Ovary (tissue), 9 donors: ENCODE measurements around the gene DUSP16. TPM values are rescaled to one million over a fixed set of nuclear protein-coding genes. Genes with fewer than 3 reads are reported as not detected.
"Not testable (repeated sequence)": the region's sequence is repeated elsewhere in the genome, so short reads cannot be mapped to it uniquely, and the experiment has no call there.

Experiments used
- DNase-seq, 5 donors: peaks; one replicate each; pipeline ENCODE4 v3.0.0-alpha.2; 2019 to 2020
- H3K27ac ChIP-seq, 2 donors: fragments of 200-600 bp; one replicate each; pipeline versions ENCODE4 v1.5.1 to v1.8.0; 2019 to 2022
- H3K27me3 ChIP-seq: fragments of 200-600 bp; one replicate; pipeline ENCODE4 v1.8.0; 2022
- H3K36me3 ChIP-seq: fragments of 200-600 bp; sonication (generic); one replicate; pipeline ENCODE4 v1.5.1; 2019
- H3K4me1 ChIP-seq: one replicate; pipeline ENCODE4 v1.8.1; 2013; ENCODE audit warnings: mild to moderate bottlenecking, moderate library complexity; ENCODE audit not compliant: insufficient read depth
- H3K4me3 ChIP-seq: fragments of 200-600 bp; sonication (generic); one replicate; pipeline ENCODE4 v1.5.1; 2017
- H3K9me3 ChIP-seq, 2 donors: fragments of 200-600 bp in 1 of 2; sonication (generic) in 1 of 2; one replicate each; pipeline versions ENCODE4 v1.5.1 to v1.8.1; 2013 to 2019; ENCODE audit warnings: mild to moderate bottlenecking in 1 of 2, moderate library complexity in 1 of 2
- EP300 ChIP-seq: sonication (generic); formaldehyde crosslinking; IDR thresholded peaks from one replicate; pipeline ENCODE4 v1.6.1; 2017; ENCODE audit warnings: antibody characterized with exemption
- POLR2A ChIP-seq: fragments of 450-650 bp; IDR thresholded peaks from one replicate; pipeline ENCODE4 v1.6.1; 2017; ENCODE audit warnings: antibody characterized with exemption, mild to moderate bottlenecking, moderate library complexity
- WGBS, 3 donors: extraction: QIAGEN DNeasy Blood & Tissue Kit in 1 of 3; methylation state at CpG; one replicate each; pipeline versions ENCODE4 v1.1.5 to v1.1.7; 2013 to 2017; 5-methylcytosine and 5-hydroxymethylcytosine counted together
- intact Hi-C, 4 donors: fragments of 100-400 bp; cut with DNase I; formaldehyde crosslinking; loops; one replicate each; pipeline versions ENCODE4 v1.11.0 to v1.15.1; 2022 to 2023
- polyA plus RNA-seq, 2 donors: library from polyadenylated mRNA; stranded (reverse); fragments of 200-250 nt in 1 of 2; fragments of 350-450 nt in 1 of 2; fragmentation: Illumina TruSeq in 1 of 2; extraction: RNeasy Lipid Tissue Mini Kit (QIAGEN cat#74804) in 1 of 2; gene quantifications; one replicate each; pipeline ENCODE4 v1.2.3, GENCODE V29; 2013 to 2014
- total RNA-seq, 7 donors: library from RNA; depleted of rRNA in 2 of 7; stranded (reverse); fragments of >200 nt in 2 of 7; fragmentation: NEBNext Ultra II Directional in 3 of 7; extraction: Animal tissue kit (Norgen Biotek cat#: 25700) in 3 of 7; gene quantifications; one replicate each; pipeline versions ENCODE4 v1.1.0 to v1.2.4, GENCODE V29; 2016 to 2023
- TF ChIP-seq, protein P1 (sequence below), 3 donors: fragments of 450-650 bp in 2 of 3; fragments of 200-600 bp in 1 of 3; IDR thresholded peaks; one replicate each; pipeline versions ENCODE4 v1.5.1 to v1.8.0; 2016 to 2022; ENCODE audit warnings: antibody characterized with exemption in 3 of 3, mild to moderate bottlenecking in 1 of 3
- donor health status: DM: no; HTN: no; CAD: no; lungs with moderate emphysema.
- donor health status: DM: no; HTN: no; CAD: no.
- donor health status: Bipolar disorder and iron deficiency.
- donor health status: DM: yes; HTN: yes; CAD: no.
- donor health status: DM: no; HTN: no; CAD: no.
- donor health status: DM: yes; HTN: yes; CAD: no.

Gene DUSP16
- total and polyA plus RNA-seq, 9 donors = 12.5 to 54.0 (median 27.3) TPM

DNA sequence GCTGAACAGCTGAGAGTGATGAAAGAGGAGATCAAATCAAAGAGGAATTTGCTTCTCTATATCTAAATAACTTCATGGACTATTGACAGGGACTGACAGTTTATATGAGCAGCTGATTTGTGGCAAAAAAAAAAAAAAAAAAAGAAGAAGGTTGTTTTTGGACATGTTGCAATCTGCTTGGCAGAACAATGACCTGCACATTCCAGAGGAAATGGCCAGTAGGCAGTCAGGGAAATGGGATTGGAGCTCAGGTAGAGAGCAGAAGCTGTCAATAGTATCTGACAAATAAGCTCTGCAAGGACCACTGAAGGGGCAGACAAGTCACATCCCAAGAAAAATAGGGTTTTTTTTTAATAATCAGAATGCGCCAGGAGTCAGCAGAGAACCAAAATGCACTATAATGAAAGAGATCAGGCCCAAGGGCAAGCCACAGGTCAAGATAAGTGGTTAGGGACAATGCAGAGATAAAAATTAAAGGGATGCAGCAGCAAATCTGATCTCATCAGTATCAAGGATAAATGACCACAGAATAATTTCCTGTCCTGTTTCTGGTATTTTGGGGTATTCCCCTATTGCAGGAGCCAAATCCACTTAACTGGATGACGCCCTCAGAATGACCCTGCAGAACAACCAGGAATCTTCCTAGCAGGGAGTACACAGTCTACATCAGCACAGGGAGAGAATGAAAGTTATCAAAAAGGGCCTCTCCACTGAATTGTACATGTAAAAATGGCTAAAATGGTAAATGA is 22.6 kb upstream of the DUSP16 start:
- Histone ChIP-seq H3K36me3 (no peaks in the 10 kb centered on the region), H3K4me1 (no peaks in the 10 kb centered on the region), H3K9me3 (no peaks in the 10 kb centered on the region), H3K27ac (no peak overlapping the region), H3K4me3 (no peak overlapping the region), H3K27me3 (no peaks in the 10 kb centered on the region)
- intact Hi-C loops = no loop called here
- no peak for DNase-seq
- 81 to 92% (median 86%) methylated on average over 2 of the region's 2 CpGs for WGBS, 3 donors
- TF ChIP-seq EP300 = no peak
- TF ChIP-seq, protein P1, sequence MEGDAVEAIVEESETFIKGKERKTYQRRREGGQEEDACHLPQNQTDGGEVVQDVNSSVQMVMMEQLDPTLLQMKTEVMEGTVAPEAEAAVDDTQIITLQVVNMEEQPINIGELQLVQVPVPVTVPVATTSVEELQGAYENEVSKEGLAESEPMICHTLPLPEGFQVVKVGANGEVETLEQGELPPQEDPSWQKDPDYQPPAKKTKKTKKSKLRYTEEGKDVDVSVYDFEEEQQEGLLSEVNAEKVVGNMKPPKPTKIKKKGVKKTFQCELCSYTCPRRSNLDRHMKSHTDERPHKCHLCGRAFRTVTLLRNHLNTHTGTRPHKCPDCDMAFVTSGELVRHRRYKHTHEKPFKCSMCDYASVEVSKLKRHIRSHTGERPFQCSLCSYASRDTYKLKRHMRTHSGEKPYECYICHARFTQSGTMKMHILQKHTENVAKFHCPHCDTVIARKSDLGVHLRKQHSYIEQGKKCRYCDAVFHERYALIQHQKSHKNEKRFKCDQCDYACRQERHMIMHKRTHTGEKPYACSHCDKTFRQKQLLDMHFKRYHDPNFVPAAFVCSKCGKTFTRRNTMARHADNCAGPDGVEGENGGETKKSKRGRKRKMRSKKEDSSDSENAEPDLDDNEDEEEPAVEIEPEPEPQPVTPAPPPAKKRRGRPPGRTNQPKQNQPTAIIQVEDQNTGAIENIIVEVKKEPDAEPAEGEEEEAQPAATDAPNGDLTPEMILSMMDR (IDR thresholded peaks at IDR 0.05) = no peak
- no peak for TF ChIP-seq POLR2A

DNA sequence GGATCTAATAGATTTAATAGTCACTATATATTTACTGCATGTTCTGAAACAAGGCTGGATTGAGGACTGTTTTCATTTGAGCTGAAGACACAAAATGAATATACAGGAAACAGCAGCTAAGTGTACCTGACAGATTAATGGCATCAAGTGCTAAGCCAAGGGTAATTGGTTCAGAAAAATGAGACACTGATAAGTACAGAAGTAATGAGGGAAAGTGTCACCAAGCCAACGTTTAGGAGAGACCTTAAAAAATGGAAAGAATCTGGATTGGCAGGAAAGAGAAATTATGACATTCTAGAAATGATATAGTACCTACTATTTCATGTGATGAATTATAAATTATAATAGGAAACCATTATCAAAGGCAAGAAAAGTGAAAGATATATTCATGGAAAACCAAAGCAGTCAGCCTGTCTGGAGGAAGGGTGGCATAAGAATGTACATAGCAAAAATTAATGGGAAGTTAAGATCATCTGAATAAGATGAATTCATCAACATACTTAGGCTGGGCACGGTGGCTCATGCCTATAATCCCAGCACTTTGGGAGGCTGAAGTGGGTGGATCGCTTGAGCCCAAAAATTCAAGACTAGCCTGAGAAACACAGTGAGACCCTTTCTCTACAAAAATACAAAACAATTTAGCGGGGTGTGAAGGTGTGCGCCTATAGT is 21.0 kb upstream of the DUSP16 start:
- no peaks in the 10 kb centered on the region for H3K4me1 ChIP-seq
- TF ChIP-seq, protein P1 (IDR thresholded peaks at IDR 0.05) = no peak
- no peak for TF ChIP-seq EP300
- TF ChIP-seq POLR2A = no peak

DNA sequence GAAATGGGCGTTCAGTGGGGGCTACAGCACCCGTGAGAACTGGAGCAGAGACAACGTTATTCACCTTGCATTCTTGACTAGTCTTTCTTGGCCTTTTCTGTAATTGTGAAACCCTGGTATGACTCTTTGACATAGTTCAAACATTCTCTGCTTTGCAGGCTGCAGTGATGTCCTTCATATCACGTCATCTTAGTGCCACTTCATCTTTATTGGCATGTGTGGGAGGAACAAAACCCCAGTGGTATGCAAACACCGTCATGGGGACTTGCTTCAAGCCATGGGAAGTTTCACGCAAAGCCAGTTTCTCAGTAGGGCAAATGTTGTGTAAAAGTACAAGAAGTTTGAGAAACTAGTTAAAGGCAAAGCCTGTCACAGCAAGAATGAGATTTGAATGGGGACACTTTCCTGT is 20.2 kb upstream of the DUSP16 start:
- 55 to 70% (median 68%) methylated on average over 6 of the region's 6 CpGs for WGBS, 3 donors
- no peak overlapping the region for H3K27ac ChIP-seq
- no peak for DNase-seq

More for the DNA sequence above, 21.0 kb upstream of the DUSP16 start:
- Histone ChIP-seq H3K27me3 (no peaks in the 10 kb centered on the region), H3K27ac (no peak overlapping the region), H3K4me3 (no peak overlapping the region), H3K36me3 (no peaks in the 10 kb centered on the region), H3K9me3 (no peaks in the 10 kb centered on the region)
- no peak for DNase-seq
- 66 to 69% (median 68%) methylated on average over 5 of the region's 5 CpGs for WGBS, 3 donors
- intact Hi-C loops = no loop called here

DNA sequence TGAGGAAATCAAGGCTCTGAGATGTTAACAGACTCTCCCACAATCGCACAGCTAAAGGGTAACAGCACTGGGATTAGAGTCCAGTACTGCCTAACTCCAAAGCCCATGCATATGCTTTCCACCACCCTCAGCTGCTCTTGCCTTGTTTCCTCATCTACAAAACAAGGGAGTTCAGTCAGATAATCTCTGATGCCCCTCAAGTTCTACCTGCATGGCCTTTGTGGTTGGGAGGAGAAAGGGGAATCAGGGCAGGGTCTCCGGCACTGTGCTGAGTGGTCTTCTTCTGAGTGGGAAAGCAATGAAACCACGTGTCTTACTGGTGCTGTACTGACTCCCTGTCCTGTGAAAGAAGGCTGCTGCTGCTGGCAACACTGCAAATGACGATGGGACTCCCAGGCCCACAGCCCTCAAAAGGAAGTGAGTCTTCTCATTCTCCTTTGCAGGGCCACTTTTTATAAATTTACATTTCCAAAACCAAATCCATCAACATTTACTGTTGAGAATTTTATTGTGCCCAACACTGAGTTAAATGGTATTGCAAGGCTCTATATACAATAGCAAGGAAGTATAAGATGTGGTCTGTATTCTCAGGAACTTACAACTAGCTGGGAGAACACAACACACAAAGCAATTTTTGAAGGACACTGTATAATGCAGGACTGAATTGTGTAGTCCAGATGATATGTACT is 19.7 kb upstream of the DUSP16 start:
- intact Hi-C loops = no loop called here
- no peak overlapping the region for H3K4me3 ChIP-seq
- no peaks in the 10 kb centered on the region for H3K36me3 ChIP-seq
- H3K27me3 ChIP-seq = no peaks in the 10 kb centered on the region
- no peak for TF ChIP-seq POLR2A
- TF ChIP-seq EP300 = no peak
- TF ChIP-seq, protein P1 (IDR thresholded peaks at IDR 0.05) = no peak
- H3K27ac ChIP-seq = no peak overlapping the region
- H3K9me3 ChIP-seq = no peaks in the 10 kb centered on the region
- H3K4me1 ChIP-seq = no peaks in the 10 kb centered on the region
- WGBS, 3 donors = 78 to 86% (median 83%) methylated on average over 4 of the region's 4 CpGs
- no peak for DNase-seq

More for the DNA sequence above, 20.2 kb upstream of the DUSP16 start:
- intact Hi-C loops = no loop called here
- Histone ChIP-seq H3K9me3 (no peaks in the 10 kb centered on the region), H3K4me3 (no peak overlapping the region), H3K27me3 (no peaks in the 10 kb centered on the region), H3K36me3 (no peaks in the 10 kb centered on the region), H3K4me1 (no peaks in the 10 kb centered on the region)
- TF ChIP-seq EP300 (no peak), POLR2A (no peak)
- TF ChIP-seq, protein P1 (IDR thresholded peaks at IDR 0.05) = no peak

DNA sequence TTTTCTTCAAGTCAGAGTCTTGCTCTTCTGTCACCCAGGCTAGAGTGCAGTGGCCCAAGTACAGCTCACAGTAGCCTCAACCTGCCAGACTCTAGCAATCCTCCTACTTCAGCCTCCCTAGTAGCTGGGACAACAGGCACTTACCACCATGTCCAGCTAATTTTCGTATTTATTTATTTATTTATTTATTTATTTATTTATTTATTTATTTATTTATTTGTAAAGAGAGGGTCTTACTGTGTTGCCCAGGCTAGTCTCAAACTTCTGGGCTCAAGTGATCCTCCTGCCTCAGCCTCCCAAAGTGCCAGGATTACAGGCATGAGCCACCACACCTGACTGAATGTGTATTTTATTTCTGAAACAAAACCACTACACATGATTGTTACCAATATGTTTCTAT is 18.1 kb upstream of the DUSP16 start:
- H3K4me1 ChIP-seq, H3K36me3 ChIP-seq, H3K27me3 ChIP-seq, H3K9me3 ChIP-seq, H3K4me3 ChIP-seq, DNase-seq, intact Hi-C loops, H3K27ac ChIP-seq: not testable (repeated sequence)
- 80 to 82% (median 82%) methylated on average over 1 of the region's 1 CpG for WGBS, 3 donors
